ENCODE measurements around the gene PPP1CC. TPM values are rescaled to one million over a fixed set of nuclear protein-coding genes. Genes with fewer than 3 reads are reported as not detected.

The PPP1CC gene
- total and polyA plus RNA-seq, 2 donors (not counting 3 experiments of a cell fraction or from before 2014, with no cell fraction given), result 67.1 to 139 TPM

GRCh38 chr12:110765111-110765510 lies 22.4 kb upstream of the PPP1CC start:
- Histone ChIP-seq H3K9me3 (replicated peaks; ENCODE audit: control insufficient read depth, insufficient read depth, low read length) (no peaks in the 10 kb centered on the region), H3K4me1 (ENCODE audit: control insufficient read depth, extremely low read depth, insufficient read depth, low read length) (no peaks in the 10 kb centered on the region), H2AFZ (ENCODE audit: low read depth, low read length) (no peak overlapping the region), H3K36me3 (ENCODE audit: control insufficient read depth in 2 of 2, extremely low read depth in 1 of 2, insufficient read depth in 2 of 2, low read length in 2 of 2) (no peaks in the 10 kb centered on the region), H3K9me1 (replicated peaks; ENCODE audit: control insufficient read depth, extremely low read depth, insufficient read depth, low read length) (no peaks in the 10 kb centered on the region), H3K4me2 (ENCODE audit: insufficient read depth, low read length) (no peak overlapping the region), H3K27ac (ENCODE audit: insufficient read depth, low read depth, low read length) (no peak overlapping the region), H3K4me3 (replicated peaks in 1 of 3; ENCODE audit: insufficient read depth in 1 of 3, low read depth in 1 of 3, low read length in 3 of 3) (no peak overlapping the region), H4K20me1 (replicated peaks; ENCODE audit: control insufficient read depth, extremely low read depth, insufficient read depth, low read length) (no peaks in the 10 kb centered on the region), H3K9ac (replicated peaks; ENCODE audit: extremely low read depth, insufficient read depth, low read length) (no peak overlapping the region), H3K79me2 (ENCODE audit: control insufficient read depth, insufficient read depth, low read length) (no peaks in the 10 kb centered on the region), H3K27me3 (ENCODE audit: control insufficient read depth in 2 of 2, insufficient read depth in 2 of 2, low read length in 2 of 2) (no peaks in the 10 kb centered on the region)
- FAIRE-seq (no peak), DNase-seq (ENCODE audit: low read depth, low spot score) (no peak)
- intact Hi-C loops (cut with micrococcal nuclease), result no loop called here
- dilution Hi-C loops (cut with MboI; ENCODE audit: extremely low pct_ligation_motif_present, low sequenced_read_pairs), result no loop called here
- BruUV-seq (replicated peaks), result no TSS peak
- ChIA-PET POLR2A (no interaction called here), CTCF (interaction anchor here (0.9 kb wide), 1 partner anchor 57 kb away, joined by 3 read pairs; no protein-coding TSS in a partner anchor)
- no peak for TF ChIP-seq MYC (IDR thresholded peaks at IDR 0.05; ENCODE audit: low read depth, low read length)
- TF ChIP-seq POLR2A (IDR thresholded peaks at IDR 0.05; ENCODE audit: low read depth, low read length), result no peak
- no peak for TF ChIP-seq MAX (IDR thresholded peaks at IDR 0.05; ENCODE audit: insufficient read depth, insufficient read length)
- no peak for TF ChIP-seq GATA2 (IDR thresholded peaks at IDR 0.05; ENCODE audit: insufficient read depth, insufficient read length, low read depth, low read length)
- no peak for TF ChIP-seq EZH2 (IDR thresholded peaks at IDR 0.05; ENCODE audit: borderline replicate concordance, low read depth, low read length, severe bottlenecking)
- TF ChIP-seq FOS (IDR thresholded peaks at IDR 0.05; ENCODE audit: borderline replicate concordance, insufficient read depth, low read length), result no peak
- no peak for TF ChIP-seq CTCF (IDR thresholded peaks at IDR 0.05; ENCODE audit: extremely low read depth in 1 of 2, insufficient read depth in 1 of 2, low read depth in 1 of 2, low read length in 2 of 2)
- TF ChIP-seq POLR2AphosphoS5 (IDR thresholded peaks at IDR 0.05; ENCODE audit: insufficient read depth, low read depth, low read length), result no peak
- no peak for TF ChIP-seq JUN (IDR thresholded peaks at IDR 0.05; ENCODE audit: borderline replicate concordance, insufficient read depth, insufficient read length, low read depth)

All from endothelial cell of umbilical vein (primary cell).